Measurements from ENCODE around the gene CD99L2. TPM values are rescaled to one million over a fixed set of nuclear protein-coding genes. Genes with fewer than 3 reads are reported as not detected.

The CD99L2 gene
- total RNA-seq, 2 donors from 2014 or later = 32.6 to 53.3 TPM

- DNase-seq (ENCODE audit: low spot score) = peak; percentile 4
- under 1% methylated on average over 12 of the region's 22 CpGs for WGBS
- TF ChIP-seq POLR2A (IDR thresholded peaks at IDR 0.05) = no peak
- no peak for TF ChIP-seq CTCF (IDR thresholded peaks at IDR 0.05)
- TF ChIP-seq POLR2AphosphoS5 (IDR thresholded peaks at IDR 0.05) = no peak
- peak overlapping the region; percentile 63 to 75 for H3K27ac ChIP-seq
- peak overlapping the region; percentile 44 to 52 for H3K4me3 ChIP-seq
- H3K27me3 ChIP-seq (replicated peaks; ENCODE audit: insufficient read depth) = no peaks in the 10 kb centered on the region
- H3K36me3 ChIP-seq = no peaks in the 10 kb centered on the region
- no peaks in the 10 kb centered on the region for H3K9me3 ChIP-seq
- no peaks in the 10 kb centered on the region for H3K4me1 ChIP-seq (replicated peaks)
- intact Hi-C loops (cut with DNase I) = no loop called here
These were observed 797 bp downstream of the CD99L2 start for GRCh38 chrX:150897421-150898320.

GRCh38 chrX:150896632-150897031, 1.8 kb downstream of the CD99L2 start:
- Histone ChIP-seq H3K27me3 (replicated peaks; ENCODE audit: insufficient read depth) (no peaks in the 10 kb centered on the region), H3K9me3 (no peaks in the 10 kb centered on the region), H3K4me1 (replicated peaks) (no peaks in the 10 kb centered on the region), H3K4me3 (no peak overlapping the region), H3K27ac (no peak overlapping the region), H3K36me3 (no peaks in the 10 kb centered on the region)
- WGBS = 94% methylated on average over 6 of the region's 6 CpGs
- intact Hi-C loops (cut with DNase I) = no loop called here
- TF ChIP-seq POLR2A (IDR thresholded peaks at IDR 0.05) (no peak), CTCF (IDR thresholded peaks at IDR 0.05) (no peak), POLR2AphosphoS5 (IDR thresholded peaks at IDR 0.05) (no peak)
- DNase-seq (ENCODE audit: low spot score) = no peak

GRCh38 chrX:150893936-150894335, 4.5 kb downstream of the CD99L2 start:
- no peaks in the 10 kb centered on the region for H3K27me3 ChIP-seq (replicated peaks; ENCODE audit: insufficient read depth)
- no peaks in the 10 kb centered on the region for H3K9me3 ChIP-seq
- no peak overlapping the region for H3K4me3 ChIP-seq
- TF ChIP-seq POLR2AphosphoS5 (IDR thresholded peaks at IDR 0.05) (no peak), CTCF (IDR thresholded peaks at IDR 0.05) (no peak), POLR2A (IDR thresholded peaks at IDR 0.05) (no peak)
- DNase-seq (ENCODE audit: low spot score) = no peak
- H3K4me1 ChIP-seq (replicated peaks) = no peaks in the 10 kb centered on the region
- intact Hi-C loops (cut with DNase I) = no loop called here
- no peak overlapping the region for H3K27ac ChIP-seq
- WGBS = 94% methylated on average over 5 of the region's 5 CpGs
- H3K36me3 ChIP-seq = no peaks in the 10 kb centered on the region

GRCh38 chrX:150889131-150889530, 9.3 kb downstream of the CD99L2 start:
- no peak for TF ChIP-seq CTCF (IDR thresholded peaks at IDR 0.05)
- no peak for TF ChIP-seq POLR2AphosphoS5 (IDR thresholded peaks at IDR 0.05)
- no peak for TF ChIP-seq POLR2A (IDR thresholded peaks at IDR 0.05)
- Histone ChIP-seq H3K36me3 (no peaks in the 10 kb centered on the region), H3K4me3 (no peak overlapping the region), H3K27me3 (replicated peaks; ENCODE audit: insufficient read depth) (no peaks in the 10 kb centered on the region), H3K4me1 (replicated peaks) (no peaks in the 10 kb centered on the region), H3K27ac (no peak overlapping the region), H3K9me3 (no peaks in the 10 kb centered on the region)
- WGBS = 79% methylated on average over 3 of the region's 3 CpGs
- no peak for DNase-seq (ENCODE audit: low spot score)
- intact Hi-C loops (cut with DNase I) = no loop called here
